ENCODE data around the gene PTCHD4.

DNA sequence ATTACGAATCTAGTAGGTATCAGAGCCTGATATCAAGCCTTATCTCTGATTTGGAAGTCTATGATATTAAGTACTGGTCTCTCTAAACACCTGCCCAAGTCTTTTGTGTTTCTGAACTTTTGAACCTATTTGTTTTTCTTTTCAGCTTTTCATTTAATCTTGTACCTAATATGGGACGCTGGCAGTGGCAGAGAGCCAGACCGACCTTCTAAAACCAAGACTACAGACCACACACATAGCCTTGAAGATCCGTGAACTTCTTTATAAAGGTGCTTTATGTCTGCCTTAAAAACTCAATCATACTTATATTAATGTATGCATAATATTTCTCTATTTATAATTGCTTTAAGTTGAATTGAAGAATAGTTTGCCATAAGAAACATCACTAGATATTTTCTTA, 12.6 kb upstream of the PTCHD4 start:
- TF ChIP-seq ZNF629 (CRISPR knock-in tag; conservative IDR thresholded peaks at IDR 0.05) (no peak), ZBTB1 (CRISPR knock-in tag; IDR thresholded peaks at IDR 0.05; ENCODE audit: borderline replicate concordance) (no peak), ADNP (CRISPR knock-in tag; IDR thresholded peaks at IDR 0.05) (no peak), MIER2 (CRISPR knock-in tag; IDR thresholded peaks at IDR 0.05) (no peak)

All from HepG2 (cell line).